Measurements from ENCODE around the gene NSG2.
"Not testable (repeated sequence)": the region's sequence is repeated elsewhere in the genome, so short reads cannot be mapped to it uniquely, and the experiment has no call there.

NSG2 gene

DNA sequence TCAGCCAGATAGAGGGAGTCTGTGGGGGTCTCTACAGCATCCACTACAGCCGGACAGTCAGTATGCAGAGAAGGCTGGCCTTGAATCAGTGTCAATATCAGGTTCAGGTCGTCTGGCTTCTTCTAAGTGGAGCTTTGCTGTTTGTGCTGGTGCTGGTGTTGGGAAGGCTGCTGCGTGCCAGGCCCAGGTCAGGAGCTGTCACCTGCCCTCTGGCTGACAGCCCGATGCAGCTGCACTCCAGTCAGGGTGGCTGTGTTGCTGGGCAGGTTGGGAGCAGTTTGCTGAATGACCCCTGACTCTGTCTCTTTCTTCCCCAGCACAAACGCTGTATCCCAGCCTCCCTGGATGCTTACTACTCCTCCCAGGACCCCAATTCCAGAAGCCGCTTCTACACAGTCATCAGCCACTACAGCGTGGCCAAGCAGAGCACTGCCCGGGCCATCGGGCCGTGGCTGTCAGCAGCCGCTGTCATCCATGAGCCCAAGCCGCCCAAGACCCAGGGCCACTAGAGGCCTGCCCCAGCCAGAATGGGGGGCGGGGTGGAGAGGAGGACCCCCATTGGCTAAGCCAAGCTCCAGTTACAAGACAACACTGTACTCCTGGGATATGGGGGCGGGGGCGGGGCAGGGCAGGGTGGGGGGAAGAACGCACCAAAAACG lies 61.6 kb downstream of the NSG2 start:
- DNase-seq = no peak

DNA sequence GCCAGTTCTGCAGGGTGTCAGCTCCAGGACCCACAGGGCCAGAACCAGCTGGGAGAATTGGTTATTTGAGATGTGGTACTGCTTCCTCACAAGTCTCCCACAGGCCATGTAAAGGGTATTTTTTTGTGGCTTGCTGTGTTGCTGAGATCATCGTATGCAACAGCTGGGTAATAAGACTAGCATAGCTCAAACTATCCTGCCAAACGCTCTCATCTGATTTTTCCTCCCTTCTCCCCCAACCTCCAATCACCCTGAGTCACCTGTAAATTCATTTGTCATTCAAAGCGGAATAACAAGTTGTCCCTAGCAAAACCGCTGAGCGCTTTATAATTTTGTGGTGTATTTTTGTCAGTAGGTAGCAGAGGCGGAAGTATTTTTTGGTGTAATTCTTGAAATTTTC lies 63.2 kb downstream of the NSG2 start:
- DNase-seq = no peak

DNA sequence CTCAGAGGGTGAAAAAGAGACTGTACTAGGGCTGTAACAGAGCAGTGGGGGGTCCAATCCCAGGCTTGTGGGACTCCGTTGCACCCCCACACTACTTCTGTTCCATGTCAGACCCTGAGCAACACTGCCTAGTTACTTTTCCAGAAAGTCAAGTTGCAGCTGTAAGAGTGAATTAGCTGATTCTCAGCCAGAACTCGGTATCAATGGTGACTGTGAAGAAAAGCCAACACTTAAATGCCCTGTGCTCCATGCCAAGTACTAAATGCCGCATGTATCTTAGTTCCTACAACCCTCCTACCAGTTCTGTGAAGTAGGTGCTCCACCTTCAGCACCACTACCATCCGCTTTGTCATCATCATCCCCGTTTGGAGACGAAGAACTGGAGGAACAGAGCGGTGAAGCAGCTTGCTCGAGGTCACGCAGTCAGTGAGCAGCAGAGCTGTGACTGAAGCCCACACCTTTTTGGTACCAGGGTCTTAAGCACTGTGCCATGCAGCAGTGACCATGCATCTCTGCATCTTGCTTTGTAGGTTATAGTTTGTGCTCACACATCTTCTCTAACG lies 64.3 kb downstream of the NSG2 start:
- no peak for DNase-seq

DNA sequence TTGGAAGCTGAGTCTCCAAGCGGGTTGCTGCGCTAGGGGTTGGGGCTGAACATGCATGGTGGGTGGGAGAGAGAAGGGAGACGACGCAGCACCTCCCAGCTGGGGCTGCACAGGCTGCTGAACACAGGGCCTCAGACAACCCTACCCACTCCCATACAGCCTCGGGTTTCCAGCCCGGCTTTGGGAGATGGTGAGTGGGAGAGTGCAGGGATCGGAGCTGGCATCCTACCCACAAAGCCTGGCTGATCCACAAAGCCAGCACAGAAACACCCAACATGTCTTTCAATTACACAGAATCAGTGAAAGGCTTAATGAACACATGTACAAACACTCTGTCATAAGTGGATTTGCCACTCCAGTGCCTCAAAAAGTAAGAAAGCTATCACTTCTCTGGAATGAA lies 64.8 kb downstream of the NSG2 start:
- no peak for DNase-seq

DNA sequence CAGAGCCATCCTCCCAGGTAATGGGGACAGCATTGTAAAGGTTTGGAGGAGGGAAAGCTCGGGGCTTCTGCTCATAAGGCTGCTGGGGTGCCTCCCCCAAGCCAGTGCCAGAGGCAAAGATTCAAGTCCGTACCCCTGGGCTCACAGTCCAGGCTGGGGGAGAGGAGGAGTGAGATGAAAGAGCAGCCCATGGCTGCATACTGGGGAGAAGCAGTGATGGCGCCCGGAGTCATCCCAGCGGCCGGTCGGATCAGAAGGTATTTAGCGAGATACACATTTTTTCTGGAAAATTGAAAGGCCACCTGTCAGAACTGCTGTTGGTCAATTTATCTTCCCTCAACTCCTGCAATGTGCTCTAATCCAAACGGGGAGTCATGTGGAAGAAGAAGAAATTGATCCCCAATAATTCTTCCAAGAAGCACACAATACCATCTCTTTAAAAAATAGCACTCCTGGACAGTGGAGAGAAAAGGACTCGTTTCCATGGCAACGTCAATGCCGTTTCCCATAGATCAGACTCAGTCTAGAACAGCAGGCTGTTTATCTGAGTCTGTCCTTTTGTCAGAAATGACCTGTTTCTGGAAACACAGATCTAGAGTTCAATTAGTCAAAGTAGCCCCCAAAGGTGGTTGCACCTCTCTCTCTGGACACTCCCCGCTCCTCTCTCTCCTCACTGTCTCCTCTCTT lies 65.9 kb downstream of the NSG2 start:
- DNase-seq = no peak

DNA sequence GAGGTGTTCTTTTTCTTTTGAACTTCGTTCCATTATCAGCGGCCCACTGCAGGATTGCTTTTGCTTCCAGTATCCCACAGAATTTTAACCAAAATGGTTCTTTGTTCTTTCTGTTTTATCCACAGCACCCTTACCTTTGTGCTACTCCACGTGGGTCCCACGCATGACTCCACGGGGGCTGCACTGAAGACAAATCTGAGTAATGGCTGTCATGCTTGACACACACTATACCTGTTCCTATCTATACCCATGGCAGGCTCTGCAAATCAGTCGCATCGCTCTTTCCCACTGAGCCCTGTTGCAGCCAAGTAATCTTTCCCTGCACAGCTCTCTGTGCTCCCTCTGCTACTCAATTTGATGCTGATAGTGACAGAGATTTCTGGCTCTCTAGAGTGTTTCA lies 69.7 kb downstream of the NSG2 start:
- no peak for DNase-seq

DNA sequence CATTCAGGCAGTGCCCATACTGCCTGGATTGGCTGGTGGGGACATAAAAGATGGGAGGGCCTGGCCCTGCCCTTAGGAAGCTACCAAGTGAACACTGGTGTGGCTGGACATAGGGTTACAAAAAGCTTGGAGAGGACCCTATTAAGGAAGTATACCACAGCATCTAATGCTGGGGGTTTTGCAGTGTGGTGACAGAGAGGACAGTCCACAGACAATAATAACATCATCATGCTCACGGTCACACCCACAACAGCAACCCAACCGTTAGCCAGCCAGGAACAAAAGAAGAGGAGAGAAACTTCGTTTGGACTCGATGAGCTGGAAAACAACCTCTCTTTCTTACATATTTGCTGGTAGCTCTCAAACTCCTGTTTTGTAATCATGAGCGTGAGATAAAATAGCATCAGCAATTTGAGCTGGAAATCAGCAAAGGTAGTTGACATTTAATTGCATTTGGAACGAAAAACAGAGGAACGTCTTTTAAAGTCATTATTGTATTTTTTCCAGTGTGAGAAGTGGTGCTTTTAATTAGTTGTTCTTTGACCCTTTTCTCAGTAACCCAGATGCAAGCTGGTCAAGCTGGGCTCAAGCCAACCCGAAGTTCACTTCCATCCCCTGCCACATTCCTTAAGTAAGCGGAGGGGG lies 73.4 kb downstream of the NSG2 start:
- no peak for DNase-seq

DNA sequence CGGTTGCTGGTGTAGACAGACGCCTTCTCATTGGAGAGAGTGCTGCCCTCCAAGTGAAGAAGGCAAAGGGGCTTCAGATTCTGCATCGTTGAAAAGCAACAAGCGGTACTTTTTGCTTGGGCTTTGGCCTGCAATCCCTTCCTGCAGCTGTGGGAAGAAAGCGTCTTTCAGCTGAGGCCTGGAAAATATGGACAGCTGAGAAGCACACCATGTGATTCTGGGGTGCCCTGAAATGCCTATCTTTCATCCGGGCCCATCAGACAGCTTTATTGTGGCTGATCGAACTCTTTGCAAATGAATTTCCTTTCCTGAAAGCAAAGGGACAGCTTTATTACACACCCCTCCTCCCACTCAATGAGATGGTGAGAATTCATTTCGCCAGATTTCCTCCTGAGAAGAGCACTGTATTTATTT lies 74.0 kb downstream of the NSG2 start:
- DNase-seq = no peak

DNA sequence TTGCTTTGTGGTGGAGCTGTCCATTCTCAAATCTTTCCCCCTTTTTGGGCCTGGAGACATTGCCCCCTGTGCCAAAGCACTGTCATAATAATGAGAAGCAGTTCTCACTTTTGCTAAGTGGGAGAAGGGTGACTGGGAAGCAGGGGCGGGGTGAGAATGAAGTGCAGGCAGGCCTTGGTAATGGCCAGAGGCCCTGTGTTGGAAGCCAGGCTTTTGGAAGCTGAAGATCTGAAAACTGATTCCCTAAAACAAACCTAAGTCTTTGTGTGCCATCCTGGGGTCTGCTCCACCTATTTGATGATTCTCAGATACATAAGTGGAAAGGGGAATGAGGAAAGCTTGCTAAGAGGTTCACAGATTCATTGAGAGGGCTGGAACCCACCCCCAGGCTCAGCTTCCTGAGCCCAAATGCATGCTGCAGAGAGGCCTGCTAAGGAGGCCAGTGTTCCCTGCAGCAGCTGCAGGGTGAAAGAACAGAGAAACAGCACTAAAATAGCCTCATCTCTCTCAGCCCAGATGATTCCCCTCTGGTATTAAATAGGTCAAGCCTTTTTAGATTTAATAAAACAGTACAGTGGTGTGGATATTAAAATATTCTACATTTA lies 75.0 kb downstream of the NSG2 start:
- DNase-seq = no peak

DNA sequence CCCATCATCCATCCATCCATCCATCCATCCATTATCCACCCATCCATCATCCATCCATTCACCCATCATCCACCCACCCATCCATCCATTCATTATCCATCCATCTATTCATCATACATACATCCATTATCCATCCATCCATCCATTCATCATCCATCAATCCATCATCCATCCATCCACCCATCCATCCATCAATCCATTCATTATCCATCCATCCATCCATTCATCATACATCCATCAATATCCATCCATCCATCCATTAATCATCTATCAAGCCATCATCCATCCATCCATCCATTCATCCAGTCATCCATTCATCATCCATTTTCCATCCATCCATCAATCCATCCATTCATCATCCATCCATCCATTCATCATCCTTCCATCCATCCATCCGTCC lies 89.0 kb downstream of the NSG2 start:
- DNase-seq = no peak

DNA sequence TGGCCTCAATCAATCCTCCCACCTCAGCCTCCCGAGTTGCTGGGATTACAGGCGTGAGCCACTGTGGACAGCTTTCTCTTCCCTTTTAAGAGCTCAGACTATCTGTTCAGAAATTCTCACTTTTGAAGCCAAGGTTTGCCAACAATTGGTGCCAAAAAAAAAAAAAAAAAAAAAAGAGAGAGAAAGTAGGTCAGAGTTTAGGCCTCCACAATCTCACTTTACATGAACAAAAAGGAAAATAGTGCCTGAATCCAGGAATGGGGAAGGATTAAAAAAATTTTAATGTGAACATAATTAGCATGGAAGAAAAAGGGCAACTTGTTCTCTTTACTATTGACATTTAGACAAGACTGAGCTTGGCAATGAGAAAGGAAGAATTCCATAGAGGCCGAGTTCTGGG lies 94.1 kb downstream of the NSG2 start:
- no peak for DNase-seq

DNA sequence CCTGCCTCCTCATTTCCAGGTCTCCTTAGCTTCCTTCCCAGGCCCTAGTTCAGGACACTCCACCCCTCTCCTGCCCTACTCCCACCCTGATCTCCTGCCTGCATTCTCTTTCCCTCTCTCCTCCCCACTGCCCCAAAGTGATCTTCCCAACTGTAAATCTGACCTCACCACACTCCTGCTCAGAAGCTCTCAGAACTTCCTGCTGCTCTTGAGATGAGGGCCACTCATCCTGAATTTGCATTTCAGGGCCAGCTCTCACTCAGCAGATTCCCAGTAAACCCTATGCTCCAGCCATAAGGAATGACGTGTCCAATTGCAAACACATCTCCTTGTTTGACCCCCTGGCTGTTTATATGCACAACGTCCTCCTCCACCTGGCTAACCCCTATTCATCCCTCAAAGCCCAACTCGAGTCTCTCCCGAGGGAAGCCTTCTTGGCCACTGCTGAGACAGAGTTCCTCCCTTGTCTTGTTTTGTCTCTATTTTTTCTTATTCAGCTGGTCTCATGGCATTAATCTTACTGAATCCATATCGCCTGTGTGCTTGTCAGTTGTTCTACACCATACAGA lies 95.0 kb downstream of the NSG2 start:
- DNase-seq = no peak

DNA sequence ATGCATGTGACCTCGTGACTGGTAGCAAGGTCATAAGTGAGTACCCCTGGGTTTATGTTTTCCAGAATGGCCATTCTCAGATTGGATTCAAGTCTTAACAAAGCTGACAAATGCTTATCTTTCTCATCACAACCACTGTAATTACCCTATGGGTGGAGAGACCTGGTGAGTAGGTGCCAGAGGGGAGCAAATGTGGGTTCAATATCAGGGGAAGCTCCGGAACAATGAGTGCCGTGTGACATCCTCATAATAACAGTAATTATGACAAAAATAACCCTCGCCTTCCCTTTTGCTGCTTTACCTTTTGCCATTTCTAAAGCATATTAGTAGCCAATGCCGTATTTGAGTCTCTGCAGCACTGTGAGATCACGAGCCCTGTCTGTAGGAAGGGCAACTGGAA lies 95.9 kb downstream of the NSG2 start:
- DNase-seq = no peak

DNA sequence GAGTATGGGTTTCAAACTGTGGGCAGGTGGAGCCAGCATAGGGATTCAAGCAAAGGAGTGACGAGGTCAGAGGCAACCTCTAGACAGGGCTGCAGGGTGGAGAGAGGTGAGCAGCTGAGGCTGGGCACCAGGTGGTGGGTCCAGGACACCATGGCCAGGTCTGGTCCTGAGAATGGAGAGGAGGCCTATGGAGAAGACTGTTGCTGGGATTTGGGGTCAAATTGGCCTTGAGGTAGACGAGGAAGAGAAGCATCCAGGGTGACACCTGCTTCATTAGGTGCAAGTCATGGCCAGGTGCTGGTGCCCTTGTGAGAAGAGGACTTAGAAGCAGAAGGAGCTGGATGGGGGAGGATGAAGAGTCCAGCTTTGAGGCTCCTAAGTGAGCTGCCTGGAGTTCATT lies 99.6 kb downstream of the NSG2 start:
- no peak for DNase-seq

DNA sequence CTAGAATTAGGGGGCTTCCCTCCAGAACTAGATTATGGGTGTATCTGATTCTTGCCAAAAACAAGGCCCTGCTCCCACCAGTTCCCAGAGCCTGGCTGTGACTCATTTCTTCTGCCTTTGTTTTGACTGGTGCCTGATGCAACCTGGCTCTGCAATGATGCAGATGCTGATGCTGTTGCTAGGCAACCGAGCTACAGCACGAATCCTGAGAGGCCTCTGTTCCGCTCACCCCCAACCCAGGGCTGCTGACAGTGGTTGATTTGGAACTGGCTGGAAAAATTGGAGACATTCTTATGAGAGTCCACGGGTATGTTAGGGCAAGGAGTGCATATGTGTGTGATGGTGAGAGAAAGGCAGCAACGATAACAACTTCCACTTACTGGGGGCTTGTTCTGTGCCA lies 100.3 kb downstream of the NSG2 start:
- no peak for DNase-seq

DNA sequence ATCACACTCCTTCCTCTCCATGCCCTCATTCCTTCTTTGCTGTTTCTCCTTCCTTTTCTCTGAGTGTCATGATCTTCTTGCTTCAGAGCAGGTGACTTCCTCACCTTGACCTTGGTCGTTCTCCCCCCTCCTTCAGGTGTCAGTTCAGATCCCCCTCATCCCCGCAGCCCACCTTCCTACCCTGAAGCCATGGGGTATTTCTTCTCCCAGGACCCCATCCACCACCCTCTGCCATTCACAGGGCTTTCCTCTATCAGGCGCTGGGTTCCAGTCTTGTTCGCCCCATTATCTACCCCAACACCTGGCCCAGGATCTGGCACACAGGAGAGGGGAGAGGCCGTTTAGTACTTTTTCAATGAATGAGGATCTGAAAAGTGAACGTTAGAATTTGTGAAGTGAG lies 101.0 kb downstream of the NSG2 start:
- DNase-seq = no peak

DNA sequence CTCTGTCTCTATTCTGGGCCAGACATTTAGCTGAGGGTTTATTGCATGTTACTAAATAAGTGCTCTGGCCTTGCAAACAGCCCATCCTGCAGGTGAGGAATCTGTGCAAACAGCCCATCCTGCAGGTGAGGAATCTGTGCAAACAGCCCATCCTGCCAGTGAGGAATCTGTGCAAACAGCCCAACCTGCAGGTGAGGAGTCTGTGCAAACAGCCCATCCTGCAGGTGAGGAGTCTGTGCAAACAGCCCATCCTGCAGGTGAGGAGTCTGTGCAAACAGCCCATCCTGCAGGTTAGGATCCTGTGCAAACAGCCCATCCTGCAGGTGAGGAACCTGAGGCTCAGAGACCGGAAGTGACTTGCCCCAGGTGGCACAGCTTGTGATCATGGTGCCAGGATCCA lies 101.5 kb downstream of the NSG2 start:
- not testable (repeated sequence) for DNase-seq

DNA sequence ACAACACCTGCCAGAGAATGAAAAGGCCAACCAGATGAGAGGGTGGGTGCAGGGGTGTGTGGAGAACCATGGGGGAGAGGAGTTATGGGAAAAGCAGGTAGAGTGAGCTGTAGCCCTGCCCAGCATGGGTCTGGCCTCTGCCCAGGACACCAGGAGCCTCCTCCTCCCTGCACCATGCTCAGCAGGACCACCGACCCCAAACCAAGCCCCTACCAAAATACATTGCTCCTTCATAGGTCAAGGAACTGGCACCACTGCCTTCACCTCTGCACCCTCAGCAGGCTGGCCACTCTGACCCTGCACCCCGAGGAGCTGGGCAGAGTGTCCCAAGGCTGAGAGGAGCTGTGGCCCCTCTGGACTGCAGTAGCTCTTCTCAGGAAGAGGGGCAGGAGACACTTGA lies 102.0 kb downstream of the NSG2 start:
- DNase-seq = no peak

DNA sequence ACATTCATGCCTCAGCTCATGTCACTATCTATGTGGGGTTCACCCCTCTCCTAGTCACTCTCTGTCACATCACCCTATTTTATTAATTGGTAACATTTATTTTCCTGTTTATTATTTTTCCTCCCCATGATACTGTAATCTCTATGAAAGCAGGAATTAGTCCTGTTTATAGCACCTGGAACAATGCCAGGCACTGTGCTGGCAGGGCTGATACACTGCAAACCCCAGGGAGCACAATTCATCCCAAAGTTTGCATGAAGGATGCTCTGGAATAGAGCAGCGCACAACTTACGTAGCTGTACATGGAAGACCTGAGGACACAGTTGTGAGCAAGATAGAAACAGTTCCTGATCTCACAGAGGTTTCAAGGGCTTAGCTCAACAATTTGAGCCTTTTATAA lies 103.2 kb downstream of the NSG2 start:
- DNase-seq = no peak

DNA sequence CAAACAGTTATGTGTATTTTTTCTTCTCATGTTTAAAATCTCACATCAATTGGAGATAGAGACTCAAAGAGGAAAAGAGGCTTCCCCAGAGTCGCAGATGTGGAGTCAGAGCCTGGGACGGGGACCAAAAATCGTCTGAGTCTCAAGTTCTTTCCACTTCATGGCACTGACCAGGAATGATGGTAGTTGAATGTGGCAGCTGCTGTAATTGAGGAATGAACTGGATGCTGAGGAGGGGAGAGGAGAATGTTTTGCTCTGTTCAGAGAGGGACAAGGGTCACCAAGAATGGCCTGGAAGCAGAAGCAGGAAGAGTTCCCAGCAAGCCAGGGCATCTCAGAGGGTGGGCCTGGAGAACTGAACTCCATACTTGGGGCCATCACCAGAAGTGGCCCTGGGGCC lies 103.9 kb downstream of the NSG2 start:
- no peak for DNase-seq

DNA sequence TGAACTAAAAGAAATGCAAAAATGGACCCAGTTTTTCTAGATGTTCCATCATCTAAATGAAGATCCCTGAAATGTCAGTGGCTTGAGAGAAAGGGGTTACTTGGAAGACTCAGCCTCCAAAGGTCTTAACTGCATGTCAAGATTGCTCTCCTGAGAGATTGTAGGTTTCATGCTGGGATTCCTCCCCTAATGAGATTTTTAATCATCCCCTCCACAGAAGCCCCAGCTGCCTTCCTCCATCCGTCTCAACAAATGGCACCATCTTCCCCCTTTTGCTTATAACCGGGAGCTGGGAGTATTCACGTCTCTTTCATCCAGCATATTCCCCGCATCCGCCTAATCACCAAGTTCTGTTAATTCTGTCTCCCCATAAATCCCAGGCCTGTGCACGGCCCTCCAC lies 104.5 kb downstream of the NSG2 start:
- no peak for DNase-seq

DNA sequence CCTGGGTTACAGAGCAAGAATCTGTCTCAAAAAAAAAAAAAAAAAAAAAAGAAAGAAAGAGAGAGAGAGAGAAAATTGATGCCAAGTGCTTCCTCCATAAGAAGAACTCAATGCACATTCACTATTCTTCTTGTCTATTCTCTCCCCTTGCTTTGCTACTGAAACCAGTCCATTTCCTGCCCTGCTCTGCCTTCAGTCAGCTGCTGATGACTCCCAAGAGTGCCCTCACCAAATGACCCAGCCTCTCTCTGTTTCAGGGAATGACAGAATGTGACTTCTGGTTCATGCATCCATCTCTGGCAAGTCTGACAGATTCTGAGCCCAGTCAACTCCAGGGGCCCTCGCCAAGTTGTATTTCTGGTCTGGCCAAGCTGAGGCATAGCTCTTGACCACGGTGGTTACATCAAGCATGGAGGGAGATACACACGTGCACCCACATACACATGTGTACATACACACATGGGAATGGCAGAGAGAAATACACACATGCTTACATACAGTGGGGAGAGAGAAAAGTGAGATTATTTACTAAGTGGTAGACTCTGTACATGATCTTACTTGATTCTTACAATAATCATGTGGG lies 106.2 kb downstream of the NSG2 start:
- DNase-seq = no peak

DNA sequence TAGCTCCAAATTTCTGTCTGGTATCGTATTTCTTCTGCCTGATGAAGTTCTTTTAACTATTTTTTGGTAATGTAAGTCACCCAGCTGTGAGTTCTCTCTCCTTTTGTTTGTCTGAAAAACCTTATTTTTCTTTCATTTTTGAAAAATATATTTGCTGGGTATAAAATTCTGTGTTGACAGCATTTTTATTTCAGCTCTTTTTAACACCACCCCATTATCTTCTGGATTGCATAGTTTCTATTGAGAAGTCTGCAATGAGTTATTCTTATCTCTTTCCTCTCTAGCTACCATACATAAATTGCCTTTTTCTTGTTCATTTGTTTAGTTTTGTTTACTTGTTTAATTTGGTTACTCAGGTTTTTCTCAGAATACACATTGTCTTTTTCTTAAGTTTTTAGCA lies 109.1 kb downstream of the NSG2 start:
- no peak for DNase-seq
